KMS-11 (cell line): ENCODE data around the gene DLGAP5.

Source experiments
- H2AFZ ChIP-seq: fragments of 200-600 bp; sonication (generic); 2 replicates; pipeline ENCODE4 v1.6.1; 2016; ENCODE audit warnings: antibody characterized with exemption, mixed run types, low read depth
- H3K27ac ChIP-seq: fragments of 200-600 bp; sonication (generic); 2 replicates; pipeline ENCODE4 v1.6.1; 2016; ENCODE audit warnings: mild to moderate bottlenecking, mixed run types
- H3K27me3 ChIP-seq: fragments of 200-600 bp; sonication (generic); 2 replicates; pipeline ENCODE4 v1.6.1; 2017; ENCODE audit warnings: mild to moderate bottlenecking, low read depth, mixed run types, moderate library complexity; ENCODE audit not compliant: insufficient read depth
- H3K36me3 ChIP-seq: fragments of 200-600 bp; sonication (generic); 2 replicates; pipeline ENCODE4 v1.6.1; 2017; ENCODE audit warnings: mild to moderate bottlenecking, mixed run types; ENCODE audit not compliant: insufficient read depth
- H3K4me1 ChIP-seq: fragments of 200-600 bp; sonication (generic); 2 replicates; pipeline ENCODE4 v1.6.1; 2016; ENCODE audit warnings: mild to moderate bottlenecking, low read depth, mixed run types; ENCODE audit not compliant: poor library complexity, severe bottlenecking
- H3K4me2 ChIP-seq: fragments of 200-600 bp; sonication (generic); 2 replicates; pipeline ENCODE4 v1.7.0; 2016; ENCODE audit warnings: mild to moderate bottlenecking, mixed run types
- H3K4me3 ChIP-seq: fragments of 200-600 bp; sonication (generic); IDR thresholded peaks from 2 replicates; pipeline ENCODE4 v1.6.1; 2017; ENCODE audit warnings: low read depth, low read length, mixed read lengths; ENCODE audit not compliant: insufficient read depth
- H3K79me2 ChIP-seq: fragments of 200-600 bp; sonication (generic); 2 replicates; pipeline ENCODE4 v1.6.1; 2016; ENCODE audit warnings: low read depth, mixed run types; ENCODE audit not compliant: insufficient read depth
- H3K9ac ChIP-seq: fragments of 200-600 bp; sonication (generic); 2 replicates; pipeline ENCODE4 v1.6.1; 2016; ENCODE audit warnings: mild to moderate bottlenecking, mixed run types
- H4K20me1 ChIP-seq: fragments of 200-600 bp; sonication (generic); 2 replicates; pipeline ENCODE4 v1.6.1; 2016; ENCODE audit warnings: mild to moderate bottlenecking, mixed run types; ENCODE audit not compliant: insufficient read depth
- TF ChIP-seq, protein P1 (sequence below): fragments of 200-600 bp; sonication (generic); conservative IDR thresholded peaks from 2 replicates; pipeline ENCODE4 v1.6.1; 2017; ENCODE audit warnings: low read depth, mild to moderate bottlenecking, antibody characterized with exemption, low read length, moderate library complexity, mixed read lengths

The DLGAP5 gene

DNA sequence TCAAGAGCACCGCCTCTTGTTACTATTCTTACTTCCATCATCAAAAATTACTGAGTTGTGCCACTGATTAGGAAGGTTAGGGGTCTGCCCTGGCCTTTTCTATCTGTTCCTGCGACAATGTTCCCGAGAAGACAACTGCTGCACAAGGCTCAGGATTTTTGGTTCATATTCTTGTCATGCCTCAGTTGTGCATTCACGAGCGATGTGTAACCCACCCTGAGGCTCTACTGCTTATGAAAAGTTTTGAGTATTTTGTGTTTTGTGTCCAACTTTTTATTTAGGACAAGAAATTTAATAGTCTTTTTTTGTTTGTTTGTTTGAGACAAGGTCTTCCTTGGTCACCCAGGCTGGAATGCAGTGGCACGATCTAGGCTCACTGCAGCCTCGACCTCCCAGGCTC lies 85.4 kb downstream of the DLGAP5 start:
- Histone ChIP-seq H3K27me3 (no peaks in the 10 kb centered on the region), H4K20me1 (no peaks in the 10 kb centered on the region), H3K36me3 (no peaks in the 10 kb centered on the region), H3K4me2 (no peak overlapping the region), H2AFZ (no peak overlapping the region), H3K9ac (no peak overlapping the region), H3K4me3 (no peak overlapping the region), H3K4me1 (peaks cover 38% of the 10 kb centered on the region), H3K27ac (no peak overlapping the region), H3K79me2 (no peaks in the 10 kb centered on the region)
- TF ChIP-seq, protein P1, sequence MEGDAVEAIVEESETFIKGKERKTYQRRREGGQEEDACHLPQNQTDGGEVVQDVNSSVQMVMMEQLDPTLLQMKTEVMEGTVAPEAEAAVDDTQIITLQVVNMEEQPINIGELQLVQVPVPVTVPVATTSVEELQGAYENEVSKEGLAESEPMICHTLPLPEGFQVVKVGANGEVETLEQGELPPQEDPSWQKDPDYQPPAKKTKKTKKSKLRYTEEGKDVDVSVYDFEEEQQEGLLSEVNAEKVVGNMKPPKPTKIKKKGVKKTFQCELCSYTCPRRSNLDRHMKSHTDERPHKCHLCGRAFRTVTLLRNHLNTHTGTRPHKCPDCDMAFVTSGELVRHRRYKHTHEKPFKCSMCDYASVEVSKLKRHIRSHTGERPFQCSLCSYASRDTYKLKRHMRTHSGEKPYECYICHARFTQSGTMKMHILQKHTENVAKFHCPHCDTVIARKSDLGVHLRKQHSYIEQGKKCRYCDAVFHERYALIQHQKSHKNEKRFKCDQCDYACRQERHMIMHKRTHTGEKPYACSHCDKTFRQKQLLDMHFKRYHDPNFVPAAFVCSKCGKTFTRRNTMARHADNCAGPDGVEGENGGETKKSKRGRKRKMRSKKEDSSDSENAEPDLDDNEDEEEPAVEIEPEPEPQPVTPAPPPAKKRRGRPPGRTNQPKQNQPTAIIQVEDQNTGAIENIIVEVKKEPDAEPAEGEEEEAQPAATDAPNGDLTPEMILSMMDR = no peak

DNA sequence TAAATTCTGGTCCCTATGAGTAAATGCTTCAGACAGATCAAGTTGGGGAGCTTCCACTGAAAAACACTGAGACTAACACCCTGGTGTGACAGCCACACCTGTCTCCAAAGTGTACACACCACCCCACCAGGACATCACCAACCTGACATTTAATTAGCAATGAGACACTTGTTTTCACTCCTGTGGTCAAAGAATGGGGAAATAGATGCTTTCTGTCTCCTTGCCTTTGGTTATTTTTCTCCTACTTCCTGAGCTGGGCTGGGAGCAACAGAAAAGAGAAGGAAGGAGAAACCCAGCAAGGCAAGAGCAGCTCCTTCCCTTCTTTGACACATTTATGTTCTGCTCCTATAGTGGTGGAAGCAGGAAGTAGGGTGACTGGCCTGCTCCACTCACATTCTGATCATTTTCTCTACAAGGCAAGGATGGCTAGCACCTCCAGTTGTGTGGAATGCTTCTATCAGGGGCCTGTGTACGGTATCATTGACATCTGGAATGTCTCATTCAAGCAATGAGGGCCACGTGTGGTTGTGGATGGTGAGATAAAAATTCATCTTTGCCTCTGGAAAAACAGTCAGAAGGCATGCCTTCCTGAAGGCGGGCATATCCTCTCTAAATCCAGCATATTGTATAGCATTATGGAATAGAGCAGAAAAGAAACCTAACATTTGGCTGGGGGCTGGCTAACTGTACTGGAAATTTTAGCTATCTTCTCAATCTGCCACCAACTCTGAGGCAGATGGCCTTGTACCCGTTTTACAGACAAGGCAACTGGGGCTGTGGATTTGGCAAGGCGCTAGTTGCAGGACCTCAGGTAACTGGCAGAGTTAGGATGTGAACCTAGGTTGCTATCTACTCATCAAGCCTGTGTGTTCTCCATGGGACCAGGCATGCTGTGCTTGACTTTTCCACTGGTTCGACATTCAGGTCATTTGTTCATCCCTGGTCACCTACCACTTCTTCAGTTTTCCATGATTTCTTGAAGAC lies 87.1 kb downstream of the DLGAP5 start:
- Histone ChIP-seq H4K20me1 (no peaks in the 10 kb centered on the region), H3K79me2 (no peaks in the 10 kb centered on the region), H3K27ac (peak overlapping the region; percentile 98), H3K4me3 (no peak overlapping the region), H3K36me3 (no peaks in the 10 kb centered on the region), H3K27me3 (no peaks in the 10 kb centered on the region), H3K9ac (peak overlapping the region; percentile 63; the same call in 1 of the 2 replicates), H3K4me1 (peaks cover 54% of the 10 kb centered on the region), H2AFZ (peak overlapping the region; percentile 58), H3K4me2 (peak overlapping the region; percentile 90)
- TF ChIP-seq, protein P1 = no peak

DNA sequence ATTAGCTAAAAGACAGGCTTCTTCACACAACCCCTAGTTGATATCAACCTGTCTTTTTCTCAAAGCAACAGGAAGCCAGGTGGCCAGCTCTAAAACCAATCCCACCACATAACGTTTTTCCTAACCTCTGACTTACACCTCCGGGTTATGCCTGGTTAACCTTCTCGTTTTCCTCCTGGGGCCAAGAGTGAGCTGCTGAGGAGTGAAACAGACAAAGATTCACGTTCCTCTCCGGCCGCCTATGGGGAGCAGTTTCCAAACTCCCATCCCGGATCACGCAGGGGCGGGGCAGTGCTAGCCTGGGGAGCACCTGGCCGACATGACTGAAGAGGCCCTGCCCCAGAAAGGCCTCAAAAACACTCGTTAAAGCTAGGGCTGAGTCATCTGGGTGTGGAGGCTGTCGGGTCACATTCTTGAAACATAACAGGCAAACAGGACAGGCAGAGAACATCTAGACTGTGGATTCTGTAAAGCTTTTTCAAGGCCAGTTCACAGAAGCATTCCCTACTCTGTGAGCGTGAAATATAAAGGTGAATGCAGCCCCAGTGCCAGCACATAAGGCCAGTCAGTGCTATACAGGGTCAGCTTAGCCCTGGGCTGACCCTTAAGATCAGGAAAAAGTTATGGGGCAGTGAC lies 88.3 kb downstream of the DLGAP5 start:
- H3K4me3 ChIP-seq = no peak overlapping the region
- H3K36me3 ChIP-seq = no peaks in the 10 kb centered on the region
- no peaks in the 10 kb centered on the region for H3K79me2 ChIP-seq
- H4K20me1 ChIP-seq = no peaks in the 10 kb centered on the region
- peak overlapping the region; percentile 98 for H3K27ac ChIP-seq
- TF ChIP-seq, protein P1 = no peak
- no peaks in the 10 kb centered on the region for H3K27me3 ChIP-seq
- peaks cover 65% of the 10 kb centered on the region for H3K4me1 ChIP-seq
- H2AFZ ChIP-seq = peak overlapping the region; percentile 58
- H3K4me2 ChIP-seq = peak overlapping the region; percentile 90
- peak overlapping the region; percentile 63 for H3K9ac ChIP-seq

DNA sequence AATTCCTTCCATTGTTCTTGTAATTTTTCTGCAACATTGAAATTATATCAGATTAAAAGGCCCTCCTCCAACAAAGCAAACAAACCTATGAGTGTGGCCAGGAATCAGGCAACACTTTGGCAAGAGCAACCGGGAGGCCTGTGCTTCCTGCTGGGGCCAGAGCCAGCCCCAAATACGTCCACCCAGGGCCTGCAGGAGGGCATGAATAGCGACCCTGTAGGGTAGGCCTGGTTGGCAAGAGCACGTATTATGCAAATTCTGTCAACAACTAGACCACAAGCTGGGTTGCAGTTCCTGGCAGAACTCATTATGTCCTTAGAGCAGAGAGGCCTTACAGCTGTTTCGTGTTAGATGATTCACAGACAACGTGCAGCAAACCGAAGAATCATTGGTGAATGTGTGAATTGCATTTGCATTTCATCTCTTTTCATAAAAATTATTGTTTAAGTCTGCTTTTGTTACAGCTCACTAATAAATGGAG lies 89.2 kb downstream of the DLGAP5 start:
- peak overlapping the region; percentile 63; the same call in 1 of the 2 replicates for H3K9ac ChIP-seq
- TF ChIP-seq, protein P1 = no peak
- H3K4me1 ChIP-seq = peaks cover 75% of the 10 kb centered on the region
- H3K36me3 ChIP-seq = no peaks in the 10 kb centered on the region
- H2AFZ ChIP-seq = peak overlapping the region; percentile 58; the same call in 1 of the 2 replicates
- H3K4me3 ChIP-seq = no peak overlapping the region
- peak overlapping the region; percentile 90 for H3K4me2 ChIP-seq
- H3K27ac ChIP-seq = peak overlapping the region; percentile 98
- H3K27me3 ChIP-seq = no peaks in the 10 kb centered on the region
- H3K79me2 ChIP-seq = no peaks in the 10 kb centered on the region
- H4K20me1 ChIP-seq = no peaks in the 10 kb centered on the region
